Neural cell (in vitro differentiated cells): ENCODE results near the gene CCDC15. TPM values are rescaled to one million over a fixed set of nuclear protein-coding genes. Genes with fewer than 3 reads are reported as not detected.

Experiments used
- H2AFZ ChIP-seq: fragments of 200-600, 300-800 bp; sonication (generic), shearing (Covaris generic); 2 replicates; pipeline ENCODE4 v1.6.0; 2014; ENCODE audit warnings: low read depth, mild to moderate bottlenecking, antibody characterized with exemption, low read length, moderate library complexity
- H3F3A ChIP-seq: fragments of 200-600 bp; shearing (Covaris generic); 2 replicates; pipeline ENCODE4 v1.6.1; 2016; ENCODE audit warnings: mild to moderate bottlenecking, moderate library complexity, mixed read lengths, antibody characterized with exemption, low read length; ENCODE audit not compliant: insufficient read depth, poor library complexity, severe bottlenecking
- H3K27ac ChIP-seq: fragments of 200-600, 300-800 bp; sonication (generic), shearing (Covaris generic); 2 replicates; pipeline ENCODE4 v1.5.1; 2014; ENCODE audit warnings: mild to moderate bottlenecking, low read length, moderate library complexity
- H3K27me3 ChIP-seq: fragments of 300-800, 200-600 bp; sonication (generic), shearing (Covaris generic); 2 replicates; pipeline ENCODE4 v1.6.0; 2014; ENCODE audit warnings: mild to moderate bottlenecking, low read depth, low read length, moderate library complexity; ENCODE audit not compliant: insufficient read depth
- H3K36me3 ChIP-seq: fragments of 300-800, 200-600 bp; sonication (generic), shearing (Covaris generic); 2 replicates; pipeline ENCODE4 v1.5.1; 2014; ENCODE audit warnings: mild to moderate bottlenecking, antibody characterized with exemption, low read length, moderate library complexity; ENCODE audit not compliant: insufficient read depth
- H3K4me2 ChIP-seq: fragments of 300-800, 200-600 bp; sonication (generic), shearing (Covaris generic); 2 replicates; pipeline ENCODE4 v1.6.0; 2014; ENCODE audit warnings: mild to moderate bottlenecking, low read length
- H3K4me3 ChIP-seq: fragments of 300-800, 200-600 bp; sonication (generic), shearing (Covaris generic); 2 replicates; pipeline ENCODE4 v1.5.1; 2014; ENCODE audit warnings: mild to moderate bottlenecking, low read length, moderate library complexity
- H3K79me2 ChIP-seq: fragments of 200-600 bp; shearing (Covaris generic); replicated peaks from 2 replicates; pipeline ENCODE4 v1.6.0; 2014; ENCODE audit warnings: mild to moderate bottlenecking, low read length, moderate library complexity; ENCODE audit not compliant: insufficient read depth
- H3K9ac ChIP-seq: fragments of 300-800, 200-600 bp; sonication (generic), shearing (Covaris generic); 2 replicates; pipeline ENCODE4 v1.6.1; 2016; ENCODE audit warnings: mild to moderate bottlenecking, low read length, mixed read lengths
- H3K9me2 ChIP-seq: fragments of 200-600 bp; shearing (Covaris generic); 2 replicates; pipeline ENCODE4 v1.6.1; 2016; ENCODE audit warnings: mild to moderate bottlenecking, low read length, mixed read lengths; ENCODE audit not compliant: insufficient read depth
- H3K9me3 ChIP-seq: fragments of 200-600, 300-800 bp; sonication (generic), shearing (Covaris generic); 2 replicates; pipeline ENCODE4 v1.6.1; 2016; ENCODE audit warnings: mild to moderate bottlenecking, mixed run types, low read length, moderate library complexity, mixed read lengths
- H4K20me1 ChIP-seq: fragments of 200-600 bp; shearing (Covaris generic); 2 replicates; pipeline ENCODE4 v1.6.1; 2016; ENCODE audit warnings: mild to moderate bottlenecking, mixed run types; ENCODE audit not compliant: insufficient read depth
- EP300 ChIP-seq: fragments of 450-650 bp; conservative IDR thresholded peaks from 2 replicates; pipeline ENCODE4 v1.6.1; 2014; ENCODE audit warnings: antibody characterized with exemption, mild to moderate bottlenecking, moderate library complexity; ENCODE audit not compliant: poor library complexity, severe bottlenecking
- EZH2 ChIP-seq: fragments of 200-600, 300-800 bp; shearing (Covaris generic), sonication (generic); IDR thresholded peaks from 2 replicates; pipeline ENCODE4 v1.6.1; 2014; ENCODE audit warnings: antibody characterized with exemption, low read length, borderline replicate concordance, mild to moderate bottlenecking; ENCODE audit not compliant: insufficient read depth, poor library complexity, severe bottlenecking
- MXI1 ChIP-seq: fragments of 450-650 bp; conservative IDR thresholded peaks from 2 replicates; pipeline ENCODE4 v1.6.1; 2014; ENCODE audit warnings: antibody characterized with exemption, mild to moderate bottlenecking; ENCODE audit not compliant: poor library complexity, severe bottlenecking
- POLR2AphosphoS5 ChIP-seq: IDR thresholded peaks from 2 replicates; pipeline ENCODE4 v1.6.1; 2012
- RAD21 ChIP-seq: fragments of 450-650 bp; conservative IDR thresholded peaks from 2 replicates; pipeline ENCODE4 v1.6.1; 2014; ENCODE audit warnings: antibody characterized with exemption, mild to moderate bottlenecking, moderate library complexity
- REST ChIP-seq: IDR thresholded peaks from 2 replicates; pipeline ENCODE4 v1.6.1; 2012; ENCODE audit warnings: borderline replicate concordance
- SMC3 ChIP-seq: fragments of 450-650 bp; conservative IDR thresholded peaks from 2 replicates; pipeline ENCODE4 v1.6.1; 2014; ENCODE audit warnings: antibody characterized with exemption, mild to moderate bottlenecking, moderate library complexity; ENCODE audit not compliant: poor library complexity
- TAF1 ChIP-seq: IDR thresholded peaks from 2 replicates; pipeline ENCODE4 v1.6.1; 2012; ENCODE audit warnings: low read depth
- polyA plus RNA-seq: library from polyadenylated mRNA; depleted of rRNA; stranded (reverse); fragments of >200 nt; gene quantifications from 2 replicates; pipeline ENCODE4 v1.2.3, GENCODE V29; 2014
- TF ChIP-seq, protein P1 (sequence below): fragments of 450-650 bp; IDR thresholded peaks from 2 replicates; pipeline ENCODE4 v1.5.1; 2014; ENCODE audit warnings: antibody characterized with exemption, mild to moderate bottlenecking, moderate library complexity; ENCODE audit not compliant: poor library complexity, severe bottlenecking

Gene CCDC15
- polyA plus RNA-seq, 1 donor from 2014 or later, result 2.5 TPM

DNA sequence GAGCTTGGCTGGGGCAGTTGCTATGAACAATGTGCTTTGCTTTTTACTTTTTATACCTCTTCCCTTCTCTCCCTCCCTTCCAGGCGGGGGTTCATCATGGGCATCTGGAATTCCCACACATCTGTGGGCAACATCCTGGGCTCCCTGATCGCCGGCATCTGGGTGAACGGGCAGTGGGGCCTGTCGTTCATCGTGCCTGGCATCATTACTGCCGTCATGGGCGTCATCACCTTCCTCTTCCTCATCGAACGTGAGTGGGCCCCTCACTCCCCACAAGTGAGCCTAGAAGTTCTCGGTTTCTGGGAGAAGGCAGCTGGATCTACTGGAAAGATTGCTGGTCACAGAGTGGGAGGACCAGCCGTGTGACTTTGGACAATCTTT, 126.5 kb downstream of the CCDC15 start:
- H3K36me3 ChIP-seq, result no peaks in the 10 kb centered on the region
- H3K9me2 ChIP-seq, result no peaks in the 10 kb centered on the region
- H3K9me3 ChIP-seq, result no peaks in the 10 kb centered on the region
- H3K27me3 ChIP-seq, result no peaks in the 10 kb centered on the region
- H3K4me3 ChIP-seq, result no peak overlapping the region
- no peaks in the 10 kb centered on the region for H3K79me2 ChIP-seq
- H3K9ac ChIP-seq, result no peak overlapping the region
- H3K27ac ChIP-seq, result no peak overlapping the region
- H3K4me2 ChIP-seq, result no peak overlapping the region
- no peaks in the 10 kb centered on the region for H4K20me1 ChIP-seq
- H2AFZ ChIP-seq, result no peak overlapping the region
- TF ChIP-seq MXI1, result no peak
- TF ChIP-seq TAF1, result no peak
- TF ChIP-seq POLR2AphosphoS5, result no peak
- no peak for TF ChIP-seq REST
- TF ChIP-seq, protein P1, sequence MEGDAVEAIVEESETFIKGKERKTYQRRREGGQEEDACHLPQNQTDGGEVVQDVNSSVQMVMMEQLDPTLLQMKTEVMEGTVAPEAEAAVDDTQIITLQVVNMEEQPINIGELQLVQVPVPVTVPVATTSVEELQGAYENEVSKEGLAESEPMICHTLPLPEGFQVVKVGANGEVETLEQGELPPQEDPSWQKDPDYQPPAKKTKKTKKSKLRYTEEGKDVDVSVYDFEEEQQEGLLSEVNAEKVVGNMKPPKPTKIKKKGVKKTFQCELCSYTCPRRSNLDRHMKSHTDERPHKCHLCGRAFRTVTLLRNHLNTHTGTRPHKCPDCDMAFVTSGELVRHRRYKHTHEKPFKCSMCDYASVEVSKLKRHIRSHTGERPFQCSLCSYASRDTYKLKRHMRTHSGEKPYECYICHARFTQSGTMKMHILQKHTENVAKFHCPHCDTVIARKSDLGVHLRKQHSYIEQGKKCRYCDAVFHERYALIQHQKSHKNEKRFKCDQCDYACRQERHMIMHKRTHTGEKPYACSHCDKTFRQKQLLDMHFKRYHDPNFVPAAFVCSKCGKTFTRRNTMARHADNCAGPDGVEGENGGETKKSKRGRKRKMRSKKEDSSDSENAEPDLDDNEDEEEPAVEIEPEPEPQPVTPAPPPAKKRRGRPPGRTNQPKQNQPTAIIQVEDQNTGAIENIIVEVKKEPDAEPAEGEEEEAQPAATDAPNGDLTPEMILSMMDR, result no peak
- no peak for TF ChIP-seq SMC3
- TF ChIP-seq RAD21, result no peak
- TF ChIP-seq EZH2, result no peak
- no peak for TF ChIP-seq EP300
- no peaks in the 10 kb centered on the region for H3F3A ChIP-seq

DNA sequence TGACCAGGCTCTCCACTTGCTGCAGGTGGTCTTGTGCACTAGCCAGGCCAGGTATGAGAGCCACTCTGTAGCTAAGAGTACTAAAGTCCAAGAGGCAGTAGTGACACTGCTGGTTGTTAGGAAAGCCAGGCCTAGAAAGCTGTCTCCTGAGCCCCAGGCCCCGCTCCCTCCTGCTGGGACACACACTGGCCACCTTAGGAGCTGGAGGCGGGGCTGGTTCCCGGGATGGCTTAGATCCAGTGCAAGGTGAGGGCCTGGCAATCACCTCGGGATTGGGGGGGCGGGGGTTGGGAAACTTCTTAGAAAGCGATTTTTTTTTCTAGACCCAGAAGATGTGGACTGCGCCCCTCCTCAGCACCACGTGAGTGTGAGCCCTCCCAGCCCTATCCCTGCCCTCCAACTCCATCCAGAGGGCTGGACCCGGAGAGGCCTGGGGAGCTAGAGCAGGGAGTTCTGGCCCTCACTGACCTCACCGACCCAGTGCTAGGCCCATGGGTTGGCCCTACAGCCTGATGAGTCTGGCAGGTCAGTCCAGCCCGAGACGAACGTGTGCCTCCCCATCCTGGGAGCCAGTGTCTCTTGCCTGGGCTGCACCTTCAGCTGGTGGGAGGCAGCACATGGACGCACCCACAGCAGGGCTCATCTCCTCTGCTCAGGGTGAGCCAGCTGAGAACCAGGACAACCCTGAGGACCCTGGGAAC, 127.2 kb downstream of the CCDC15 start:
- no peak overlapping the region for H3K4me3 ChIP-seq
- H3K9me2 ChIP-seq, result no peaks in the 10 kb centered on the region
- no peaks in the 10 kb centered on the region for H3K27me3 ChIP-seq
- H2AFZ ChIP-seq, result no peak overlapping the region
- no peak overlapping the region for H3K4me2 ChIP-seq
- no peaks in the 10 kb centered on the region for H4K20me1 ChIP-seq
- no peaks in the 10 kb centered on the region for H3K36me3 ChIP-seq
- H3K79me2 ChIP-seq, result no peaks in the 10 kb centered on the region
- no peak overlapping the region for H3K9ac ChIP-seq
- H3F3A ChIP-seq, result no peaks in the 10 kb centered on the region
- no peaks in the 10 kb centered on the region for H3K9me3 ChIP-seq
- H3K27ac ChIP-seq, result no peak overlapping the region
- TF ChIP-seq, protein P1, result no peak
- TF ChIP-seq REST (no peak), RAD21 (no peak), EP300 (no peak), TAF1 (no peak), MXI1 (no peak), POLR2AphosphoS5 (no peak), SMC3 (no peak)
